Gastroesophageal sphincter (tissue), 3 donors: ENCODE results near the gene OXGR1.

Experiments
- EP300 ChIP-seq: sonication (generic); formaldehyde crosslinking; IDR thresholded peaks from one replicate; pipeline ENCODE4 v1.6.1; 2017; ENCODE audit warnings: antibody characterized with exemption, mild to moderate bottlenecking
- POLR2A ChIP-seq, 2 donors: fragments of 450-650 bp; IDR thresholded peaks; one replicate each; pipeline ENCODE4 v1.6.1; 2017; ENCODE audit warnings: antibody characterized with exemption in 2 of 2, mild to moderate bottlenecking in 2 of 2, moderate library complexity in 1 of 2
- POLR2AphosphoS5 ChIP-seq: sonication (generic); formaldehyde crosslinking; IDR thresholded peaks from one replicate; pipeline ENCODE4 v1.6.1; 2017; ENCODE audit warnings: antibody characterized with exemption
- TF ChIP-seq, protein P1 (sequence below), 4 experiments: fragments of 200-600 bp in 2 of 4; fragments of 450-650 bp in 2 of 4; sonication (generic) in 1 of 4; IDR thresholded peaks; one replicate each; pipeline ENCODE4 v1.5.1; 2017 to 2019; ENCODE audit warnings: antibody characterized with exemption in 4 of 4, mild to moderate bottlenecking in 2 of 4, moderate library complexity in 2 of 4

DNA sequence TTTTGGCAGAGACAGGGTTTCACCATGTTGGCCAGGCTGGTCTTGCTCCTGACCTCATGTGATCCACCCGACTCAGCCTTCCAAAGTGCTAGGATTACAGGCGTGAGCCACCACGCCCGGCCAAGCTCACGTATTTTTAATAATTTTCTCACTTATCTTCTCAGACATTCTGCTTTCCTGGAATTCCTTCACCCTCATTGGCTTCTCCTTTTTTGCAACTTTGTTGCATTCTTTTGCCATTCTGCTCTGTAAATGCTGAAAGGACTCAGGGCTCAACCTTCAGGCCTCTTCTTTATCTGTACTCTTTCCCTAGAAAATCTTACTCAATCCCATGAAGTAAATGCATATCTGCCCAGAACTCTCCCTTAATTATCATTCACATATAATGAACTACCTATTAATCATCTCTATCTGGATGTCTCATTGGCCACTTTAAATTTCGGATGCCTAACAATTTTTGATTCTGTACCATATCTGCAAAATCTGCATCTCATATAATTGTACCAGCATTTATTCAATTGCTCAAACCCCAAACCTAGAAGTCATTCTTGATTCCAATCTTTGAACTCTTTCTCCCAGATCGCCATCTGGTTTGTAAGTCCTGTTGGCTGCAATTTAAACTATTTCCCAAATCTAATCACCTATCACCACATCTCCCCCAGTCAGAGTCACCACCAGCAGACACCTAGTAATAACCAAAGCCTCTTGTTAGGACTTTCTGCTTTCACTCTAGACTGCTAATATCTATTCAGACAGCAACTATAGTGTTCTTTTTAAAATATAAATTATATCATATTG lies 18.2 kb upstream of the OXGR1 start:
- TF ChIP-seq, protein P1, sequence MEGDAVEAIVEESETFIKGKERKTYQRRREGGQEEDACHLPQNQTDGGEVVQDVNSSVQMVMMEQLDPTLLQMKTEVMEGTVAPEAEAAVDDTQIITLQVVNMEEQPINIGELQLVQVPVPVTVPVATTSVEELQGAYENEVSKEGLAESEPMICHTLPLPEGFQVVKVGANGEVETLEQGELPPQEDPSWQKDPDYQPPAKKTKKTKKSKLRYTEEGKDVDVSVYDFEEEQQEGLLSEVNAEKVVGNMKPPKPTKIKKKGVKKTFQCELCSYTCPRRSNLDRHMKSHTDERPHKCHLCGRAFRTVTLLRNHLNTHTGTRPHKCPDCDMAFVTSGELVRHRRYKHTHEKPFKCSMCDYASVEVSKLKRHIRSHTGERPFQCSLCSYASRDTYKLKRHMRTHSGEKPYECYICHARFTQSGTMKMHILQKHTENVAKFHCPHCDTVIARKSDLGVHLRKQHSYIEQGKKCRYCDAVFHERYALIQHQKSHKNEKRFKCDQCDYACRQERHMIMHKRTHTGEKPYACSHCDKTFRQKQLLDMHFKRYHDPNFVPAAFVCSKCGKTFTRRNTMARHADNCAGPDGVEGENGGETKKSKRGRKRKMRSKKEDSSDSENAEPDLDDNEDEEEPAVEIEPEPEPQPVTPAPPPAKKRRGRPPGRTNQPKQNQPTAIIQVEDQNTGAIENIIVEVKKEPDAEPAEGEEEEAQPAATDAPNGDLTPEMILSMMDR (IDR thresholded peaks at IDR 0.05) = no peak
- TF ChIP-seq POLR2AphosphoS5 (no peak), POLR2A (IDR thresholded peaks at IDR 0.05) (no peak), EP300 (no peak)
